DOHH2 (cell line): ENCODE data around the gene MACROD2.

ENCODE experiments used
- H3F3A ChIP-seq: fragments of 200-600 bp; sonication (generic), shearing (Covaris generic); 2 replicates; pipeline ENCODE4 v1.6.0; 2016; ENCODE audit warnings: antibody characterized with exemption, mild to moderate bottlenecking; ENCODE audit not compliant: control insufficient read depth, insufficient read depth
- H3K27ac ChIP-seq: fragments of 200-600 bp; sonication (generic); 2 replicates; pipeline ENCODE4 v1.5.1; 2014; ENCODE audit warnings: low read depth, mild to moderate bottlenecking, low read length, moderate library complexity
- H3K27me3 ChIP-seq: fragments of 200-600 bp; sonication (generic); 2 replicates; pipeline ENCODE4 v1.6.1; 2014; ENCODE audit warnings: mild to moderate bottlenecking, low read length, mixed read lengths; ENCODE audit not compliant: control insufficient read depth
- H3K36me3 ChIP-seq: fragments of 200-600 bp; sonication (generic); 2 replicates; pipeline ENCODE4 v1.6.1; 2014; ENCODE audit warnings: mild to moderate bottlenecking, low read length, moderate library complexity, mixed read lengths; ENCODE audit not compliant: control insufficient read depth
- H3K4me1 ChIP-seq: fragments of 200-600 bp; sonication (generic); 2 replicates; pipeline ENCODE4 v1.6.1; 2014; ENCODE audit warnings: mild to moderate bottlenecking, low read length, mixed read lengths; ENCODE audit not compliant: control insufficient read depth
- H3K4me2 ChIP-seq: fragments of 200-600 bp; sonication (generic); 2 replicates; pipeline ENCODE4 v1.6.0; 2014; ENCODE audit warnings: mild to moderate bottlenecking, low read length, moderate library complexity
- H3K4me3 ChIP-seq: fragments of 200-600 bp; sonication (generic); 2 replicates; pipeline ENCODE4 v1.5.1; 2014; ENCODE audit warnings: mild to moderate bottlenecking, low read length, mixed read lengths
- H3K79me2 ChIP-seq: fragments of 200-600 bp; sonication (generic); 2 replicates; pipeline ENCODE4 v1.6.1; 2014; ENCODE audit warnings: mild to moderate bottlenecking, low read length, mixed read lengths; ENCODE audit not compliant: control insufficient read depth
- H3K9me2 ChIP-seq: fragments of 200-600 bp; sonication (generic); replicated peaks from 2 replicates; pipeline ENCODE4 v1.6.1; 2014; ENCODE audit warnings: mild to moderate bottlenecking, low read length, mixed read lengths; ENCODE audit not compliant: control insufficient read depth
- H3K9me3 ChIP-seq: fragments of 200-600 bp; sonication (generic); 2 replicates; pipeline ENCODE4 v1.6.1; 2014; ENCODE audit warnings: antibody characterized with exemption, low read length, mixed read lengths; ENCODE audit not compliant: control insufficient read depth, insufficient read depth
- H4K20me1 ChIP-seq: fragments of 200-600 bp; sonication (generic); 2 replicates; pipeline ENCODE4 v1.6.0; 2014; ENCODE audit warnings: low read depth, mild to moderate bottlenecking, antibody characterized with exemption, low read length, moderate library complexity; ENCODE audit not compliant: control insufficient read depth, insufficient read depth
- EZH2phosphoT487 ChIP-seq: fragments of 200-600 bp; sonication (generic); IDR thresholded peaks from 2 replicates; pipeline ENCODE4 v1.6.1; 2017; ENCODE audit warnings: borderline replicate concordance, mild to moderate bottlenecking, antibody characterized with exemption, low read length, moderate library complexity, mixed read lengths
- TF ChIP-seq, protein P1 (sequence below): fragments of 200-600 bp; sonication (generic); IDR thresholded peaks from one replicate; pipeline ENCODE4 v1.5.1; 2014; ENCODE audit warnings: antibody characterized with exemption, mild to moderate bottlenecking, low read depth, low read length; ENCODE audit not compliant: poor library complexity, severe bottlenecking

Gene MACROD2

DNA sequence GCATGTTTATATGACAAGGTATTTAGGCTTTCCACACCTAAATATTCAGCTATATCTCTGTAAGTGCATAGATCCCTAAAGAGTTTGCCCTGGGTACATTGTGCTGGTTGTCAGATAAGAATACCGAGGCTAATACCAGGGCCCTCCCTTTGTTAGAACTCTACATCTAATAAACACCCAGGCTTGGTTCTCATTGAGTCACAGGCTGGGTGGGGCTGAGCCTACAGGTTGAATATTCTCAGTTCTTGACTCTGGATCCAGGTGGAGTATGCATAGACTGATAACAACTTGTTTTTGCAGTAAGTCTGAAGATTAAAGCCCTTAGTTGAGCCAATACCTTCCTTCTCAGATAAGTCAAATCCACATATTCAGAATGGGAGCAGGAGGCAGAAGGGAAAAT is 654.3 kb downstream of the MACROD2 start:
- no peak for TF ChIP-seq EZH2phosphoT487
- TF ChIP-seq, protein P1, sequence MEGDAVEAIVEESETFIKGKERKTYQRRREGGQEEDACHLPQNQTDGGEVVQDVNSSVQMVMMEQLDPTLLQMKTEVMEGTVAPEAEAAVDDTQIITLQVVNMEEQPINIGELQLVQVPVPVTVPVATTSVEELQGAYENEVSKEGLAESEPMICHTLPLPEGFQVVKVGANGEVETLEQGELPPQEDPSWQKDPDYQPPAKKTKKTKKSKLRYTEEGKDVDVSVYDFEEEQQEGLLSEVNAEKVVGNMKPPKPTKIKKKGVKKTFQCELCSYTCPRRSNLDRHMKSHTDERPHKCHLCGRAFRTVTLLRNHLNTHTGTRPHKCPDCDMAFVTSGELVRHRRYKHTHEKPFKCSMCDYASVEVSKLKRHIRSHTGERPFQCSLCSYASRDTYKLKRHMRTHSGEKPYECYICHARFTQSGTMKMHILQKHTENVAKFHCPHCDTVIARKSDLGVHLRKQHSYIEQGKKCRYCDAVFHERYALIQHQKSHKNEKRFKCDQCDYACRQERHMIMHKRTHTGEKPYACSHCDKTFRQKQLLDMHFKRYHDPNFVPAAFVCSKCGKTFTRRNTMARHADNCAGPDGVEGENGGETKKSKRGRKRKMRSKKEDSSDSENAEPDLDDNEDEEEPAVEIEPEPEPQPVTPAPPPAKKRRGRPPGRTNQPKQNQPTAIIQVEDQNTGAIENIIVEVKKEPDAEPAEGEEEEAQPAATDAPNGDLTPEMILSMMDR, result no peak
- no peaks in the 10 kb centered on the region for H3K79me2 ChIP-seq
- H3K4me1 ChIP-seq, result no peaks in the 10 kb centered on the region
- H3K4me3 ChIP-seq, result no peak overlapping the region
- H3K27me3 ChIP-seq, result no peaks in the 10 kb centered on the region
- no peaks in the 10 kb centered on the region for H3K36me3 ChIP-seq
- no peaks in the 10 kb centered on the region for H3K9me3 ChIP-seq
- no peak overlapping the region for H3K4me2 ChIP-seq
- no peaks in the 10 kb centered on the region for H3F3A ChIP-seq
- no peaks in the 10 kb centered on the region for H4K20me1 ChIP-seq
- H3K9me2 ChIP-seq, result no peaks in the 10 kb centered on the region; the same call in 1 of the 2 replicates
- H3K27ac ChIP-seq, result no peak overlapping the region

DNA sequence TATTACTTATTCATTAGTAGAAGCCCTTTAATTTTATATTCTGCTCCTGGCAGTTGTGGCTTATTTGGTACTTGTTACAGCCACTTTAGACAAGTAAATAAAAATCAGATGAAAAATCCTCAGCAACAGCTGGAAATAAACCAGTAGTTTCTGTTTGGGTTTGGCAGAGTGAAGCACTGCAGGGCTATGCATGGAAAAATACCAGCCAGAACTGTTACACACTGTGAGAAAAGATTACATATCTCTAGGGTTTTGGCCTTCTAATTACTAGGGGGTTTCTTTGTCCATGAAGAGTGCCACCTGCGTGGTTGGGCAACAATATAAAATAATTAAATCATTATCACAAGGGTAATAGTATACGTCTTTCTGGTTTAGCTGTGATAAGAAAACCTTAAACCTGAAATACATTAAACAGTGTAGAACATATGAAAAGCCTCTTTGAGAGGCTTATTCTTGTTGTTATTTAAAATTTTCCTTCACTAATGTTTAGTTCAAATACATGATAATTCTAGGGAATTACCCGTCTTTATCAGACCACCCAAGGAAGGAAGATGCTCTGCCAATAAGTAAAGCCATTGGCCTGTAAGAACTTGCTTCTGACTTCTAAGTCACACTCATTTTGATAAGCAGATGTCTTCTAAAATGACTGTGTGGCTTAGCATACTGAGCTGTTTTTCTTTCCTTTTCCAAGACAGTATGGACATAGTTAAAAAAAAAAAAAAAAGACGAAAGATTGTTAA is 662.1 kb downstream of the MACROD2 start:
- no peaks in the 10 kb centered on the region for H3K36me3 ChIP-seq
- H3K27ac ChIP-seq, result no peak overlapping the region
- H4K20me1 ChIP-seq, result no peaks in the 10 kb centered on the region
- no peaks in the 10 kb centered on the region for H3K27me3 ChIP-seq
- H3K9me3 ChIP-seq, result no peaks in the 10 kb centered on the region
- no peak overlapping the region for H3K4me3 ChIP-seq
- H3K4me1 ChIP-seq, result no peaks in the 10 kb centered on the region
- no peaks in the 10 kb centered on the region for H3K79me2 ChIP-seq
- TF ChIP-seq EZH2phosphoT487, result no peak
- TF ChIP-seq, protein P1, result no peak
- no peak overlapping the region for H3K4me2 ChIP-seq
- H3K9me2 ChIP-seq, result no peaks in the 10 kb centered on the region
- no peaks in the 10 kb centered on the region for H3F3A ChIP-seq

DNA sequence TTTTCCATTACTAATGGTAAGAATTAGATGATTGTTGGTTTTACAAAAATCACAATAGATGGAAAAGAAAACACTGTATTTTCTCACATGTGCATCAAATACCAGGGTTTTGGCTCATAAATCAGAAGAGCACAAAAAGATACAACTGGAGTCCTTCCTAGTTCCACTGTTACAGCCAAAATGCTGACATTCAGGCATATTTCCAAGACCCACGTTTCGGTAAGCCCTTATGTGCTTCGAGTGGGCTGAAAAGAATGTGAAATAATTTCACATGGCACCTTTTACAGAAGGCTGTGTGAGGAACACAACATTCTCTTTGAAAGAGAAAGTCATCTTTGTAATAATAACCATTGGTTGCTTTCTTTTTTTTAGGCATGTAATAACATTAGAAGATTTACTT is 668.8 kb downstream of the MACROD2 start:
- Histone ChIP-seq H3K4me3 (no peak overlapping the region), H3K9me2 (no peaks in the 10 kb centered on the region), H3K36me3 (no peaks in the 10 kb centered on the region), H3K4me1 (no peaks in the 10 kb centered on the region), H4K20me1 (no peaks in the 10 kb centered on the region), H3F3A (no peaks in the 10 kb centered on the region), H3K79me2 (no peaks in the 10 kb centered on the region), H3K4me2 (no peak overlapping the region), H3K27ac (no peak overlapping the region), H3K27me3 (no peaks in the 10 kb centered on the region), H3K9me3 (no peaks in the 10 kb centered on the region)
- TF ChIP-seq, protein P1, result no peak
- TF ChIP-seq EZH2phosphoT487, result no peak
